Activated T-helper 17 cell treated with anti-CD3 and anti-CD28 coated beads, Interleukin-2, amount 50 U/mL, for 72 hours (primary cell): ENCODE measurements around the gene TSPO. TPM values are rescaled to one million over a fixed set of nuclear protein-coding genes. Genes with fewer than 3 reads are reported as not detected.
A peak's percentile ranks its signal among the peaks of the same experiment; 100 is the strongest.

Experiments
- ATAC-seq: fragments of 150-1000 bp; cut with Tn5 transposase; replicated peaks from 2 replicates; pipeline ENCODE4 v1.10.0; 2021; ENCODE audit warnings: mild to moderate bottlenecking, moderate library complexity
- H3K27ac Mint-ChIP-seq: one replicate; pipeline ENCODE4 v1.8.0; 2022; ENCODE audit warnings: mixed read lengths
- H3K27me3 Mint-ChIP-seq: one replicate; pipeline ENCODE4 v1.8.0; 2022; ENCODE audit warnings: mixed read lengths
- H3K36me3 Mint-ChIP-seq: one replicate; pipeline ENCODE4 v1.8.0; 2022; ENCODE audit warnings: low read depth, mild to moderate bottlenecking, mixed read lengths
- H3K4me1 Mint-ChIP-seq: one replicate; pipeline ENCODE4 v1.8.0; 2022; ENCODE audit warnings: mixed read lengths
- H3K4me3 Mint-ChIP-seq: one replicate; pipeline ENCODE4 v1.8.0; 2022; ENCODE audit warnings: mild to moderate bottlenecking, mixed read lengths
- H3K9me3 Mint-ChIP-seq: one replicate; pipeline ENCODE4 v1.8.0; 2022; ENCODE audit warnings: mixed read lengths
- total RNA-seq, 2 donors: library from RNA; stranded (reverse); gene quantifications; one replicate each; pipeline ENCODE4 v1.2.3, GENCODE V29; 2022

Gene TSPO
- total RNA-seq, 2 donors from 2014 or later = 127 to 199 TPM

- ATAC-seq = peak; percentile 92
- peak overlapping the region; percentile 82 for H3K4me3 Mint-ChIP-seq
Observed at GRCh38 chr22:43187171-43188099, 36.1 kb downstream of the TSPO start.

GRCh38 chr22:43188829-43189545, 37.6 kb downstream of the TSPO start:
- H3K4me1 Mint-ChIP-seq = peaks cover 7% of the 10 kb centered on the region
- H3K27me3 Mint-ChIP-seq = no peaks in the 10 kb centered on the region
- H3K27ac Mint-ChIP-seq = peak overlapping the region; percentile 46
- peaks cover 8% of the 10 kb centered on the region for H3K36me3 Mint-ChIP-seq
- no peaks in the 10 kb centered on the region for H3K9me3 Mint-ChIP-seq
- no peak for ATAC-seq
- peak overlapping the region; percentile 47 for H3K4me3 Mint-ChIP-seq

More at GRCh38 chr22:43187171-43188099, 36.1 kb downstream of the TSPO start:
- no peaks in the 10 kb centered on the region for H3K27me3 Mint-ChIP-seq
- H3K4me1 Mint-ChIP-seq = peaks cover 8% of the 10 kb centered on the region
- H3K36me3 Mint-ChIP-seq = peaks cover 8% of the 10 kb centered on the region
- no peaks in the 10 kb centered on the region for H3K9me3 Mint-ChIP-seq
- peak overlapping the region; percentile 88 for H3K27ac Mint-ChIP-seq

- Mint-ChIP-seq H3K4me3 (no peak overlapping the region), H3K36me3 (no peaks in the 10 kb centered on the region), H3K4me1 (no peaks in the 10 kb centered on the region), H3K27ac (no peak overlapping the region), H3K27me3 (no peaks in the 10 kb centered on the region), H3K9me3 (no peaks in the 10 kb centered on the region)
- ATAC-seq = no peak
Observed at GRCh38 chr22:43191831-43192230, 40.5 kb downstream of the TSPO start.

GRCh38 chr22:43197271-43197941, 46.0 kb downstream of the TSPO start:
- Mint-ChIP-seq H3K27me3 (no peaks in the 10 kb centered on the region), H3K4me3 (no peak overlapping the region), H3K36me3 (no peaks in the 10 kb centered on the region), H3K27ac (no peak overlapping the region), H3K4me1 (no peaks in the 10 kb centered on the region), H3K9me3 (no peaks in the 10 kb centered on the region)
- ATAC-seq = no peak

GRCh38 chr22:43198126-43198525, 46.8 kb downstream of the TSPO start:
- Mint-ChIP-seq H3K4me3 (no peak overlapping the region), H3K27ac (no peak overlapping the region), H3K27me3 (no peaks in the 10 kb centered on the region), H3K9me3 (no peaks in the 10 kb centered on the region), H3K36me3 (no peaks in the 10 kb centered on the region), H3K4me1 (no peaks in the 10 kb centered on the region)
- ATAC-seq = no peak

- no peaks in the 10 kb centered on the region for H3K36me3 Mint-ChIP-seq
- H3K9me3 Mint-ChIP-seq = no peaks in the 10 kb centered on the region
- no peaks in the 10 kb centered on the region for H3K27me3 Mint-ChIP-seq
- ATAC-seq = no peak
- no peaks in the 10 kb centered on the region for H3K4me1 Mint-ChIP-seq
- no peak overlapping the region for H3K4me3 Mint-ChIP-seq
- no peak overlapping the region for H3K27ac Mint-ChIP-seq
Observed at GRCh38 chr22:43198936-43199335, 47.6 kb downstream of the TSPO start.

- no peaks in the 10 kb centered on the region for H3K9me3 Mint-ChIP-seq
- no peak for ATAC-seq
Observed at GRCh38 chr22:43199541-43199940, 48.2 kb downstream of the TSPO start.

GRCh38 chr22:43200031-43200430, 48.7 kb downstream of the TSPO start:
- Mint-ChIP-seq H3K27ac (no peak overlapping the region), H3K36me3 (no peaks in the 10 kb centered on the region), H3K27me3 (no peaks in the 10 kb centered on the region), H3K9me3 (no peaks in the 10 kb centered on the region), H3K4me1 (no peaks in the 10 kb centered on the region), H3K4me3 (no peak overlapping the region)
- no peak for ATAC-seq

More at GRCh38 chr22:43199541-43199940, 48.2 kb downstream of the TSPO start:
- Mint-ChIP-seq H3K4me1 (no peaks in the 10 kb centered on the region), H3K36me3 (no peaks in the 10 kb centered on the region), H3K27ac (no peak overlapping the region), H3K27me3 (no peaks in the 10 kb centered on the region), H3K4me3 (no peak overlapping the region)

- Mint-ChIP-seq H3K27ac (no peak overlapping the region), H3K4me3 (no peak overlapping the region), H3K27me3 (no peaks in the 10 kb centered on the region), H3K9me3 (no peaks in the 10 kb centered on the region), H3K36me3 (no peaks in the 10 kb centered on the region), H3K4me1 (no peaks in the 10 kb centered on the region)
- no peak for ATAC-seq
Observed at GRCh38 chr22:43200555-43200954, 49.2 kb downstream of the TSPO start.

- no peaks in the 10 kb centered on the region for H3K36me3 Mint-ChIP-seq
- no peak overlapping the region for H3K4me3 Mint-ChIP-seq
- ATAC-seq = no peak
- no peaks in the 10 kb centered on the region for H3K27me3 Mint-ChIP-seq
- H3K4me1 Mint-ChIP-seq = peaks cover 6% of the 10 kb centered on the region
- no peaks in the 10 kb centered on the region for H3K9me3 Mint-ChIP-seq
- H3K27ac Mint-ChIP-seq = no peak overlapping the region
Observed at GRCh38 chr22:43201486-43202219, 50.3 kb downstream of the TSPO start.

GRCh38 chr22:43202326-43202725, 51.0 kb downstream of the TSPO start:
- no peak overlapping the region for H3K27ac Mint-ChIP-seq
- H3K4me1 Mint-ChIP-seq = peaks cover 6% of the 10 kb centered on the region
- H3K27me3 Mint-ChIP-seq = no peaks in the 10 kb centered on the region
- H3K9me3 Mint-ChIP-seq = no peaks in the 10 kb centered on the region
- no peaks in the 10 kb centered on the region for H3K36me3 Mint-ChIP-seq
- no peak for ATAC-seq
- H3K4me3 Mint-ChIP-seq = no peak overlapping the region

GRCh38 chr22:43202756-43203410, 51.5 kb downstream of the TSPO start:
- Mint-ChIP-seq H3K9me3 (no peaks in the 10 kb centered on the region), H3K27ac (no peak overlapping the region), H3K4me1 (peaks cover 6% of the 10 kb centered on the region), H3K36me3 (no peaks in the 10 kb centered on the region), H3K4me3 (no peak overlapping the region), H3K27me3 (no peaks in the 10 kb centered on the region)
- no peak for ATAC-seq

GRCh38 chr22:43203471-43203981, 52.2 kb downstream of the TSPO start:
- no peak overlapping the region for H3K4me3 Mint-ChIP-seq
- peaks cover 6% of the 10 kb centered on the region for H3K4me1 Mint-ChIP-seq
- no peaks in the 10 kb centered on the region for H3K9me3 Mint-ChIP-seq
- H3K27ac Mint-ChIP-seq = no peak overlapping the region
- ATAC-seq = no peak
- H3K27me3 Mint-ChIP-seq = no peaks in the 10 kb centered on the region
- H3K36me3 Mint-ChIP-seq = no peaks in the 10 kb centered on the region
